ENCODE results near the gene PPIP5K2.

PPIP5K2 gene

DNA sequence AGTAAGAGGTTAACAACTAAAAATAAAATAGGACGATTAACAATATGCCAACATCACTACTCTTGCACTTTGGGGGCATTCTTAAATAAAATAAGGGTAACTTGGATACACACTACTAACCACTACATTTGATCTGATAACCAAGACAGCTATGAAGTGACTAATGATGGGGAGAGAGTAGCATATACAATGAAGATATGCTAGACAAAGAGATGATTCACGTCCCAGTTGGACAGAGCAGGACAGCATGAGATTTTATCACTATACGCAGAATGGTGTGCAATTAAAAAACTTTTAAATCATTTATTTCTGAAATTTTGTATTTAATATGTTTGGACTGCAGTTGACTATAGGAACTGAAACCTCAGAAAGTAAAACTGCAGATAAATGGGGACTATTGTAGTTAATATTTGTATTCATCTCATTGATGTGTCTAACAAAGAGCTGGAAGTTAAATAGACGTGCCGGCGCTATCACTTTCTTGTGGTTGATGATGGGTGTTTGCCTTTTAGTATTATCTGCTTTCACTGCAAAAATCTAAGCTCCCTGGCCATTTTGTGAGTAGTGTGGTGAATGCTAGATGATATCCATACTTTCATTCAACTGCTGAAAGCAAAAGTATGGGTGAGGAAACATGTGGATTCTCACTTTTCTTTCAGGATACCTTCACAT lies 18.9 kb upstream of the PPIP5K2 start:
- TF ChIP-seq FOXA1 (IDR thresholded peaks at IDR 0.05) = no peak
- TF ChIP-seq L3MBTL2 (conservative IDR thresholded peaks at IDR 0.05) = no peak
- TF ChIP-seq NFRKB (IDR thresholded peaks at IDR 0.05) = no peak
- TF ChIP-seq HDGF (IDR thresholded peaks at IDR 0.05; ENCODE audit: borderline replicate concordance) = no peak
- TF ChIP-seq SUZ12 (IDR thresholded peaks at IDR 0.05) = no peak
- TF ChIP-seq FOXK2 (IDR thresholded peaks at IDR 0.05) = no peak
- TF ChIP-seq FOXM1 (IDR thresholded peaks at IDR 0.05; ENCODE audit: borderline replicate concordance) = no peak
- no peak for TF ChIP-seq BHLHE40 (IDR thresholded peaks at IDR 0.05; ENCODE audit: borderline replicate concordance)
- no peak for TF ChIP-seq CTBP1 (IDR thresholded peaks at IDR 0.05; ENCODE audit: borderline replicate concordance)
- TF ChIP-seq ZNF384 (IDR thresholded peaks at IDR 0.05) = no peak
- TF ChIP-seq ELF4 (IDR thresholded peaks at IDR 0.05) = no peak
- TF ChIP-seq, protein P1, sequence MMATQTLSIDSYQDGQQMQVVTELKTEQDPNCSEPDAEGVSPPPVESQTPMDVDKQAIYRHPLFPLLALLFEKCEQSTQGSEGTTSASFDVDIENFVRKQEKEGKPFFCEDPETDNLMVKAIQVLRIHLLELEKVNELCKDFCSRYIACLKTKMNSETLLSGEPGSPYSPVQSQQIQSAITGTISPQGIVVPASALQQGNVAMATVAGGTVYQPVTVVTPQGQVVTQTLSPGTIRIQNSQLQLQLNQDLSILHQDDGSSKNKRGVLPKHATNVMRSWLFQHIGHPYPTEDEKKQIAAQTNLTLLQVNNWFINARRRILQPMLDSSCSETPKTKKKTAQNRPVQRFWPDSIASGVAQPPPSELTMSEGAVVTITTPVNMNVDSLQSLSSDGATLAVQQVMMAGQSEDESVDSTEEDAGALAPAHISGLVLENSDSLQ (IDR thresholded peaks at IDR 0.05) = no peak
- no peak for TF ChIP-seq LEF1 (IDR thresholded peaks at IDR 0.05; ENCODE audit: borderline replicate concordance)
- no peak for TF ChIP-seq SP1 (IDR thresholded peaks at IDR 0.05)
- no peak for TF ChIP-seq TARDBP (IDR thresholded peaks at IDR 0.05)
- ChIA-PET POLR2A (no interaction called here), CTCF (no interaction called here)
- no peak for DNase-seq (ENCODE audit: extremely low spot score)

DNA sequence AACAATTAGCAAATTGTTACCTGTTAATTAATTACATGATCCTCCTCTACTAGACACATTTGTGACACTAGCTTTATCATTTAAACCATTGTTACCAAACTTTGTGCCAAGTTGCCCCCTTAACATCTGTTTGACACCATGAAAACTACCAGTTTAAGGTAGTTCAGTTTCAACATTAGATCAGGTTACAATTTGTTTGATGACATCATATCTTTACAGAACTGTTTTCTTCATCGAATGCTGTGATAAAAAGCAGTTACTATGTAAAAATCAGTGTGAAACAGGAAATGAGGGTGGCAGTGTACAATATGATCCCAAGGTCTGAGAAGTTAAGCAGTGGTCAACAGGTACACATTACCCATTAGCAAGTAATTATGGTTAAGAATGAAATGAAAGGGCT lies 17.9 kb upstream of the PPIP5K2 start:
- TF ChIP-seq SUZ12 (IDR thresholded peaks at IDR 0.05) (no peak), FOXA1 (IDR thresholded peaks at IDR 0.05) (no peak), ARNT (IDR thresholded peaks at IDR 0.05) (no peak)
- ChIA-PET POLR2A (interaction anchor here (0.6 kb wide), 1 partner anchor 17 kb away, joined by 3 read pairs; the partner anchor contains the start of genes GIN1 and PPIP5K2), CTCF (no interaction called here)
- no peak for DNase-seq (ENCODE audit: extremely low spot score)

DNA sequence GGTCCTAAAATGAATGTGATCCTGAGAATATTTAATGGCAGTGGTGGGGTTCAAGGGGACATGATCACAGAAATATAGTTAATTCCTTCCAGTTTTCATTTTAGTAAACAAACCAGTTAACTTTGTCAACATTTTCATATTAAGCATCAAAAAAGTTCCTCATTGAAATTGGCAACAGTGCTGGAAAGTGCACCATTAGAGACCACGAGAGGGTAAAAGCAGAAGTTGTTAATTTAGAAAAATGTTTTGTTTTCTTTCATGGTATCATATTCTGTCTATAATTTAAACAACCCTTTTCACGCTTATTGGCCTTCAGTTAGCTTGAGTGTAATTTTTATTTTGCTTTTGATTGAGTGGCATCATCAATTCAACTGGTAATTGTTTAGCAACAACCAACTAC lies 12.0 kb upstream of the PPIP5K2 start:
- TF ChIP-seq LEF1 (IDR thresholded peaks at IDR 0.05; ENCODE audit: borderline replicate concordance) = no peak
- TF ChIP-seq ZNF384 (IDR thresholded peaks at IDR 0.05) = no peak
- no peak for TF ChIP-seq L3MBTL2 (conservative IDR thresholded peaks at IDR 0.05)
- no peak for TF ChIP-seq FOXK2 (IDR thresholded peaks at IDR 0.05)
- no peak for TF ChIP-seq NFRKB (IDR thresholded peaks at IDR 0.05)
- no peak for TF ChIP-seq FOXM1 (IDR thresholded peaks at IDR 0.05; ENCODE audit: borderline replicate concordance)

DNA sequence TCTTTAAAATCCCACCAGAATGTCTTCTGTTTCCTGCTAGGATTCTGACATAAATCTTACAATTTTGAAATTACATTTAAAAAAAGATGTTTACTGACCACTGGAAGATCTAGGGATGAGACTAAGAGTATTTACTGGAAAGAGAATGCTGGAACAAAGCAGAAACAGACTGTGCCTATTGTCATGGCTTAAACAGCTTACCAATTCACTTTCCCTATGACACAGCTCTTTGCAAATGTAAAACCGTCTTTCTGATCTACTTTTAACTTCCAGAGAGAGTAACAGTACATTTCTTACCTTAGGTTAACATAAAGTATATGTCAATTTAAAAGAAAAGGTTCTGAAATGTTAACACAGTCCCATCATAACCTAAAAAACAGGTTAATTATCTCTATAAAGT lies 10.8 kb upstream of the PPIP5K2 start:
- TF ChIP-seq NFRKB (IDR thresholded peaks at IDR 0.05) (no peak), TARDBP (IDR thresholded peaks at IDR 0.05) (no peak), SUZ12 (IDR thresholded peaks at IDR 0.05) (no peak), SP1 (IDR thresholded peaks at IDR 0.05) (no peak), L3MBTL2 (conservative IDR thresholded peaks at IDR 0.05) (no peak), ZNF384 (IDR thresholded peaks at IDR 0.05) (no peak), FOXA1 (IDR thresholded peaks at IDR 0.05) (no peak)
- TF ChIP-seq, protein P1 (IDR thresholded peaks at IDR 0.05) = no peak
- ChIA-PET CTCF (no interaction called here), POLR2A (interaction anchor here (0.8 kb wide), 1 partner anchor 11 kb away, joined by 3 read pairs; the partner anchor contains the start of genes GIN1 and PPIP5K2)
- no peak for DNase-seq (ENCODE audit: extremely low spot score)

More for the DNA sequence above, 12.0 kb upstream of the PPIP5K2 start:
- DNase-seq (ENCODE audit: extremely low spot score) = no peak
- ChIA-PET CTCF (no interaction called here), POLR2A (no interaction called here)

DNA sequence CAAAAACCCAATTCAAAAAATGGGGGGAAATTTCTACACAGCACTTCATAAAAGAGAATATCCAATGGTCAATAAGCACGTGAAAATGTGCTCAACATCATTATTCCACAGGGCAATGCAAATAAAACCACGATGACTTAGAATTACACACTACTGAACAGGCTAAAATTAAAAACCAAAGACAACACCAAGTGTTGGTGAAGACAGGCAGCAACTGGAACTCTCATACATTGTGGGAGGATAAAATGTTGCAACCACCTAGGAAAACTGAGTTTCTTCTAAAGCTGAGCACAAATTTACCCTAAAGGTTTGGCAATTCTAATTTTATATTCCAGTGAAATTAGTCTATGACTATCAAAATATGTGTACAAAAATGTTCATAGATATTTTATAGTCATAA lies 9.7 kb upstream of the PPIP5K2 start:
- no peak for TF ChIP-seq NFRKB (IDR thresholded peaks at IDR 0.05)
- TF ChIP-seq SP1 (IDR thresholded peaks at IDR 0.05) = no peak
- no peak for TF ChIP-seq ARNT (IDR thresholded peaks at IDR 0.05)
- TF ChIP-seq LEF1 (IDR thresholded peaks at IDR 0.05; ENCODE audit: borderline replicate concordance) = no peak
- TF ChIP-seq TARDBP (IDR thresholded peaks at IDR 0.05) = no peak
- TF ChIP-seq ZNF384 (IDR thresholded peaks at IDR 0.05) = no peak
- DNase-seq (ENCODE audit: extremely low spot score) = no peak
- ChIA-PET CTCF (no interaction called here), POLR2A (no interaction called here)

DNA sequence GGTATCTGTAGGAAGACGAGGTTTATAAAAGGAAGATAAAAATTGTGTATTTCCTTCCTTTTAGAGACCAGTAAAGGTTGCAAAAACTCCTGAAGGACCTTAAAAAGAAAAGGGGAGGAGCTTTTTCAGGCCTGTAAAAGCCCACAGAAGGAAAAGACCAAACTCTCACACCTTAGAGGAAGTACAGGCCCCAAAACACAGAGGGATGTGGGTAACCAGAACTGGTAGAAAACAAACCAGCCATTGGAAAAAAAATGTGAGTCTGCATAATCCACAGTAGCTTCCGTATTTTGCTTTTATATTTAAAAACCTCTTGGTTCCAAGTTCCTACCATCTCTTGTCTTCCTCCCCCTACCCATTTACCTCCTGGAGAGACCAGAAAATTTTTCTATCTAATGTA lies 8.6 kb upstream of the PPIP5K2 start:
- TF ChIP-seq HDGF (IDR thresholded peaks at IDR 0.05; ENCODE audit: borderline replicate concordance) (no peak), SP1 (IDR thresholded peaks at IDR 0.05) (no peak), FOXA1 (IDR thresholded peaks at IDR 0.05) (no peak), ELF4 (IDR thresholded peaks at IDR 0.05) (no peak), L3MBTL2 (conservative IDR thresholded peaks at IDR 0.05) (no peak), SUZ12 (IDR thresholded peaks at IDR 0.05) (no peak), CTBP1 (IDR thresholded peaks at IDR 0.05; ENCODE audit: borderline replicate concordance) (no peak), FOXK2 (IDR thresholded peaks at IDR 0.05) (no peak), FOXM1 (IDR thresholded peaks at IDR 0.05; ENCODE audit: borderline replicate concordance) (no peak), BHLHE40 (IDR thresholded peaks at IDR 0.05; ENCODE audit: borderline replicate concordance) (no peak), NFRKB (IDR thresholded peaks at IDR 0.05) (no peak), LEF1 (IDR thresholded peaks at IDR 0.05; ENCODE audit: borderline replicate concordance) (no peak), ZNF384 (IDR thresholded peaks at IDR 0.05) (no peak), ARNT (IDR thresholded peaks at IDR 0.05) (no peak), TARDBP (IDR thresholded peaks at IDR 0.05) (no peak)
- TF ChIP-seq, protein P1 (IDR thresholded peaks at IDR 0.05) = no peak
- ChIA-PET POLR2A (interaction anchor here (1.0 kb wide), 1 partner anchor 8 kb away, joined by 3 read pairs; the partner anchor contains the start of genes GIN1 and PPIP5K2), CTCF (no interaction called here)
- no peak for DNase-seq (ENCODE audit: extremely low spot score)

Measured in HEK293T (cell line).